Heart right ventricle (tissue), 16 donors: ENCODE data around the gene ARPP19. TPM values are rescaled to one million over a fixed set of nuclear protein-coding genes. Genes with fewer than 3 reads are reported as not detected.
"Not testable (repeated sequence)": the region's sequence is repeated elsewhere in the genome, so short reads cannot be mapped to it uniquely, and the experiment has no call there.

Source experiments
- ATAC-seq, 8 donors: fragments of 200-7000 bp; cut with Tn5 transposase; one replicate each; pipeline ENCODE4 v1.9.1; 2020; ENCODE audit warnings: mild to moderate bottlenecking in 8 of 8, moderate library complexity in 8 of 8, moderate number of reproducible peaks in 1 of 8
- DNase-seq, 2 donors: peaks; one replicate each; pipeline ENCODE4 v3.0.0-alpha.2; 2020
- H3K27ac ChIP-seq, 10 donors: fragments of 200-600 bp; sonication (generic) in 2 of 10; one replicate each; pipeline versions ENCODE4 v1.5.0 to v1.8.0; 2020 to 2022; ENCODE audit warnings: mild to moderate bottlenecking in 3 of 10
- H3K27me3 ChIP-seq, 7 donors: fragments of 200-600 bp; one replicate each; pipeline ENCODE4 v1.8.0; 2021 to 2022; ENCODE audit warnings: mild to moderate bottlenecking in 2 of 7
- H3K36me3 ChIP-seq, 9 donors: fragments of 200-600 bp; sonication (generic) in 1 of 9; one replicate each; pipeline versions ENCODE4 v1.5.0 to v1.8.0; 2020 to 2022; ENCODE audit warnings: mild to moderate bottlenecking in 2 of 9
- H3K4me1 ChIP-seq, 9 donors: fragments of 200-600 bp; sonication (generic) in 1 of 9; one replicate each; pipeline versions ENCODE4 v1.5.0 to v1.8.0; 2020 to 2022; ENCODE audit warnings: mild to moderate bottlenecking in 4 of 9
- H3K4me3 ChIP-seq, 10 donors: fragments of 200-600 bp; sonication (generic) in 2 of 10; one replicate each; pipeline versions ENCODE4 v1.5.0 to v1.8.0; 2020 to 2022; ENCODE audit warnings: mild to moderate bottlenecking in 7 of 10, moderate library complexity in 2 of 10
- H3K9me3 ChIP-seq, 11 donors: fragments of 200-600 bp in 10 of 11; sonication (generic) in 2 of 11; one replicate each; pipeline versions ENCODE4 v1.5.0 to v1.8.0; 2013 to 2022; ENCODE audit warnings: mild to moderate bottlenecking in 2 of 11, control low read depth in 1 of 11, moderate library complexity in 1 of 11
- WGBS, 2 donors: extraction: QIAGEN DNeasy Blood & Tissue Kit; methylation state at CpG; one replicate each; pipeline ENCODE4 v1.1.7; 2013; ENCODE audit warnings: inconsistent platforms in 1 of 2; 5-methylcytosine and 5-hydroxymethylcytosine counted together
- intact Hi-C, 10 donors: fragments of 100-400 bp; cut with DNase I; formaldehyde crosslinking; loops; one replicate each; pipeline versions ENCODE4 v1.11.1 to v1.14.2; 2022
- polyA plus RNA-seq, 2 donors: library from polyadenylated mRNA; stranded (reverse); fragments of 200-250 nt; gene quantifications; one replicate each; pipeline ENCODE4 v1.2.3, GENCODE V29; 2013
- total RNA-seq, 10 donors: library from RNA; stranded (reverse); fragmentation: NEBNext Ultra II Directional in 3 of 10; extraction: Animal tissue kit (Norgen Biotek cat#: 25700) in 3 of 10; gene quantifications; one replicate each; pipeline versions ENCODE4 v1.2.1 to v1.2.4, GENCODE V29; 2021 to 2023
- TF ChIP-seq, protein P1 (sequence below), 9 donors: fragments of 200-600 bp; sonication (generic) in 2 of 9; IDR thresholded peaks; one replicate each; pipeline versions ENCODE4 v1.5.0 to v1.8.0; 2021 to 2022; ENCODE audit warnings: antibody characterized with exemption in 9 of 9, mild to moderate bottlenecking in 5 of 9, moderate library complexity in 1 of 9
- donor health status: Arrhythmogenic right ventricular cardiomyopathy.
- donor health status: ischemic (EF 13 %, LVEDD 7.1; RV severe dilation, severe dysfunction).
- donor health status: healthy with polysubstance abuse.
- donor health status: DM: no; HTN: yes; CAD: no.
- donor health status: DM: no; HTN: no; CAD: no.
- donor health status: ischemic (EF 25% LVEDD 6.9; RV normal size, moderate dysfunction).
- donor health status: ischemic (EF 25% LVEDD 5.7; RV mildly dilated, moderate dysfunction).
- donor health status: healthy.
- donor health status: DM: yes; HTN: yes; CAD: no.
- donor health status: Ischemic cardiomyopathy.
- donor health status: ischemic (EF 35%, LVEDD 5.7; RV mildly dilated, moderate dysfunction).
- donor health status: nonischemic (EF 11% LVEDD 7.7; RV severe dilation, severe dysfunction).
- donor health status: DM: yes; HTN: yes; CAD: no.
- donor health status: PGD.
- donor health status: ischemic (EF 29% LVEDD 5.4; RV normal size, mild dysfunction).
- donor health status: nonischemic (EF 23%, LVEDD 6.1; RV moderate dilation, normal function).

Gene ARPP19
- total and polyA plus RNA-seq, 12 donors: 20.1 to 166 (median 145) TPM

DNA sequence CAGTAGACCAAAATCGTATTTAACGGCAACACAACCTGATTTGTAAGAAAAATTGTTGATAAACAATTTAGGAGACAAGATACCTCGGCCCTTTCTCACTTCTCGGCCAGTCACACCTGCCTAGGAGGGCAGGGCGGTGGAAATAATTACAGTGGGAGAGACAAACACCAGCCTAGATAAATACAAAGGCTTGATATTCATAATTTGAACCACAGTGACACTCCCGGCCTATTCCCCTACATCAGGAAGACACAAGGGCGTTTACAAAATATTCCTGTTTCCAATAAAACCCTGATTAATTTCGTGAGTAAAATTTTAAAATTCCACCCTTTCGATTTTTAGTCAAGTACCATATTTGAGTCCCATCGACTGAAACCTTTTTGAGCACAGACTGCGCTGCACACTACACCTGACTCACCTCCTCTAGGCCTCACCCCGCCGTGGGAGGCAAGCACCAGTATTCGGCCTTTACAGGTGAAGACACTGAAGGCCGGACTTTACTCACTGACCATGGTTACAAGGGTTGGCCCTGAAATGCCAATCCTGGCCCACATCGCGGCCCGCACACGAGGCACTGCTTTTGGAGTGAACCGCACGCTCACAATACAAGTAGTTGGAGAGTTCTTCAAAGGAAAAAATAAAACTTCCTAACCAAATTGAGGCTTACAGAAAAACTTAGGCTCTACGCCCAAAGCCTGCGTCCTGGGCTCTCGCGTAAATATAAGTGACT lies 794 bp downstream of the ARPP19 start:
- intact Hi-C loops: loop anchor here in 5 of 10 donors (2.0 to 10.0 kb wide), 5 partner anchors 37 to 313 kb away; no protein-coding TSS in a partner anchor
- no peaks in the 10 kb centered on the region for H3K36me3 ChIP-seq
- peak overlapping the region; percentile 69 to 96 (median 93) for H3K27ac ChIP-seq
- peak overlapping the region; percentile 45 to 92 (median 75) for H3K4me3 ChIP-seq
- ATAC-seq: peak; percentile 14 to 43 (median 30)
- DNase-seq: peak in 1 of 2 donors; percentile 11
- WGBS, 2 donors: 2 to 4% methylated on average over 25 of the region's 25 CpGs
- peaks cover 3 to 53% (median 47%) of the 10 kb centered on the region in 9 donors for H3K4me1 ChIP-seq
- H3K9me3 ChIP-seq: no peaks in the 10 kb centered on the region
- no peaks in the 10 kb centered on the region for H3K27me3 ChIP-seq
- TF ChIP-seq, protein P1, sequence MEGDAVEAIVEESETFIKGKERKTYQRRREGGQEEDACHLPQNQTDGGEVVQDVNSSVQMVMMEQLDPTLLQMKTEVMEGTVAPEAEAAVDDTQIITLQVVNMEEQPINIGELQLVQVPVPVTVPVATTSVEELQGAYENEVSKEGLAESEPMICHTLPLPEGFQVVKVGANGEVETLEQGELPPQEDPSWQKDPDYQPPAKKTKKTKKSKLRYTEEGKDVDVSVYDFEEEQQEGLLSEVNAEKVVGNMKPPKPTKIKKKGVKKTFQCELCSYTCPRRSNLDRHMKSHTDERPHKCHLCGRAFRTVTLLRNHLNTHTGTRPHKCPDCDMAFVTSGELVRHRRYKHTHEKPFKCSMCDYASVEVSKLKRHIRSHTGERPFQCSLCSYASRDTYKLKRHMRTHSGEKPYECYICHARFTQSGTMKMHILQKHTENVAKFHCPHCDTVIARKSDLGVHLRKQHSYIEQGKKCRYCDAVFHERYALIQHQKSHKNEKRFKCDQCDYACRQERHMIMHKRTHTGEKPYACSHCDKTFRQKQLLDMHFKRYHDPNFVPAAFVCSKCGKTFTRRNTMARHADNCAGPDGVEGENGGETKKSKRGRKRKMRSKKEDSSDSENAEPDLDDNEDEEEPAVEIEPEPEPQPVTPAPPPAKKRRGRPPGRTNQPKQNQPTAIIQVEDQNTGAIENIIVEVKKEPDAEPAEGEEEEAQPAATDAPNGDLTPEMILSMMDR (IDR thresholded peaks at IDR 0.05): no peak

DNA sequence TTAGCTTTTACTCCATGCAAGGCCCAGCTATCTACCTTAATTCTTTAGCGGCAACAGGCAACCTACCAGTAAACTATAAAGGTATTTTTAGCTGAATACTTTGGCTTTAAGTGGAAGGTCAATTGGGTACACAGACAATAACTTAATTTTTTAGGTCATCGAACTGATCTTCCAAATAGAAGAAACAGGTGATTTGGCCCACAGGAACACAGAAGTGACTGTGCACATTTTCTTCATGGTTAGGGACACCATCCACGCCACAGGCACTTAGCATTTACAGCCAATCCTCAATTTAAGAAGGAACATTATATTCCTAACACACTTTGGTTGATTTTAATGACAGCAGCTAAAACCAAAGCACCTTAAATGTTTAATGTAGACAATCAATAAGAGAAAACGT lies 1.9 kb downstream of the ARPP19 start:
- WGBS, 2 donors: 41 to 53% methylated on average over 4 of the region's 4 CpGs
- Histone ChIP-seq H3K27ac (peak overlapping the region in 9 of 10 donors; percentile 13 to 96 (median 93)), H3K9me3 (no peaks in the 10 kb centered on the region), H3K4me3 (peak overlapping the region; percentile 45 to 92 (median 75)), H3K27me3 (no peaks in the 10 kb centered on the region), H3K4me1 (peaks cover 3 to 64% (median 52%) of the 10 kb centered on the region in 9 donors), H3K36me3 (no peaks in the 10 kb centered on the region)
- TF ChIP-seq, protein P1 (IDR thresholded peaks at IDR 0.05): no peak
- DNase-seq (no peak), ATAC-seq (no peak)
- intact Hi-C loops: loop anchor here in 5 of 10 donors (2.0 to 10.0 kb wide), 5 partner anchors 36 to 312 kb away; no protein-coding TSS in a partner anchor

DNA sequence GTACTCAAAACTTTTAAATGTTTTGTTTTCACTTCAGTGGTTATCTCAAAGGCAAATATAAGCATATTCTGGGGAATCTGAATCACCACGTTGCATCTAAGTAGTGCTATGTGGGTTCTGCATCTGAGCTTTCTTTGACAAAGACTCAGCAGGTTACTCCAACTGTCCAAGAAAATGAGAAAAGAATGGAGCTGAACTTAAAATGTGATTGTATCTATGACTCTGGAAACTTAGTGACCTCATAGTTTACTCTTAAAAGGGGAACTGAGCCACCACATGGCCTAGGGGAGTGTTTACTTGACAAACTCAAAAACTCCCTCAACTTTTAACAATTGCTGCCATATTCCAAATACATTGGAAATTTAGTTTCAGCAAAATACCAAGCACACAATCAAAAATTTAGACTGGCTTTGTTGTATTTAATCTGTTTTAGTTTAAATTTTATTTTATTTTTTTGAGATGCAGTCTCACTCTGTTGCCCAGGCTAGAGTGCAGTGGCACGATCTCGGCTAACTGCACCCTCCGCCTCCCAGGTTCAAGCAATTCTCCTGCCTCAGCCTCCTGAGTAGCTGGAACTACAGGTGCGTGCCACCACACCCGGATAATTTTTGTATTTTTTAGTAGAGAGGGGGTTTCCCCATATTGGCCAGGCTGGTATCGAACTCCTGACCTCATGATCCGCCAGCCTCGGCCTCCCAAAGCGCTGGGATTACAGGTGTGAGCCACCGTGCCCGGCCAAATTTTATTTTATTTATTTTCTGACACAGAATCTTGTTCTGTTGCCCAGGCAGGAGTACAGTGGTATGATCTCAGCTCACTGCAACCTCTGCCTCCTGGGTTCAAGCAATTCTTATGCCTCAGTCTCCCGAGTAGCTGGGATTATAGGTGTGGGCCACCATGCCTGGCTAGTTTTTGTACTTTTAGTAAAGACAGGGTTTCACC lies 3.1 kb downstream of the ARPP19 start:
- ATAC-seq, H3K27me3 ChIP-seq, H3K36me3 ChIP-seq, DNase-seq, H3K9me3 ChIP-seq, H3K4me3 ChIP-seq: not testable (repeated sequence)
- intact Hi-C loops: loop anchor here in 5 of 10 donors (2.0 to 10.0 kb wide), 5 partner anchors 35 to 311 kb away; no protein-coding TSS in a partner anchor
- Histone ChIP-seq H3K4me1 (peaks cover 5 to 77% (median 60%) of the 10 kb centered on the region in 9 donors), H3K27ac (peak overlapping the region in 6 of 10 donors; percentile 93 to 96 (median 94))
- 92 to 94% methylated on average over 13 of the region's 13 CpGs for WGBS, 2 donors

DNA sequence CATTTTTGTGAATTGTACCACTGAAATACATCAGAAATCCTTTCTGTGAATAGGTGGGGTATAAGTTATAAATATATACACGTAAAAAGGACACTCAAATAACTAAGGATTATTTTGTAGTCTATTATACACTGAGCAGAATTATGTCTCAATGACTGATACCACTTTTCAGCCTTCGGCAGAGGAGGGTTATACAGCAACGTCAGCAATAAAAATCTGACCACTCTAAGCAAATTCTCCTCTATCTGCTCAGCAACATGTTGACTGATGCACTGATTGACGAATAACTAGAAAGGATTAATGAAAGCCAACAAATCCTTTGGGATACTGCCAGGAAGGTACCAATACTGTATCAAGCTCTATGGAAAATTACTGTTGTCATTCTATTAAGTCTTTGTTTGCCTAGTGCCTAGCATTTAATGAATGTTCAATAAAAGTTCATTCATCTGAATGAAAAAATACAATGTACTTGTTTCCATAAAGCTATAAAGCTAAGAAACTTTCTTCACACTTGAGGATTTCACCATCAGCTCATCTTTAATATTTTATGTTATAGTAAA lies 5.2 kb downstream of the ARPP19 start:
- Histone ChIP-seq H3K36me3 (no peaks in the 10 kb centered on the region), H3K9me3 (no peaks in the 10 kb centered on the region), H3K27me3 (no peaks in the 10 kb centered on the region), H3K27ac (no peak overlapping the region), H3K4me3 (no peak overlapping the region), H3K4me1 (peaks cover 5 to 97% (median 79%) of the 10 kb centered on the region in 9 donors)
- intact Hi-C loops: loop anchor here in 4 of 10 donors (10.0 kb wide), 3 partner anchors 91 to 309 kb away; no protein-coding TSS in a partner anchor
- ATAC-seq (no peak), DNase-seq (no peak)
- 65 to 69% methylated on average over 4 of the region's 4 CpGs for WGBS, 2 donors
- TF ChIP-seq, protein P1 (IDR thresholded peaks at IDR 0.05): no peak
